ENCODE results near the gene PCDHB14. TPM values are rescaled to one million over a fixed set of nuclear protein-coding genes. Genes with fewer than 3 reads are reported as not detected.
"Not testable (repeated sequence)": the region's sequence is repeated elsewhere in the genome, so short reads cannot be mapped to it uniquely, and the experiment has no call there.

Gene PCDHB14
- total RNA-seq, 4 donors from 2014 or later = 1.5 to 2.9 (median 2.4) TPM

DNA sequence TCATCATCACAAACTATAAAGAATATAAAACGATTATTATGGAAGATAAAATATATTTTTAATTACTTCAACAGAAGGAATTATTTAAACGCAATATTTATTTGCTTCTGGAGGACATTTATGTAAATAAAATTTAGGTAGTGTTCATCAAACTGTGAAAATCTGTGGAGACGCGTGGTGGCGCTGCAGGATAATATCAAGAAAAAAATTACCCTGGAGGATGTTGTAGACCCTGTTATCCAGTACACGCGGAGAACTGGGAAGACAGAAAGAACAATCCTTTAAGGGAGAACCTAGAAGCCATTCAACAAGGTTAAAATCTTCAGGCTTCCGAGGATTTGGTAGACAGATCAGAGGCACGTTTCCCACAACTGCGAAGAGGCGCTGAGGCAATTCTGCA, 14.7 kb upstream of the PCDHB14 start, which contains the start of gene PCDHB12:
PCDHB12 (plus strand) TSS at position 242 of the 400 bp plus-strand sequence. CDS start 189 bp downstream, outside the sequence.
- intact Hi-C loops (cut with DNase I) = no loop called here
- no peaks in the 10 kb centered on the region for H3K36me3 ChIP-seq
- peaks cover 0 to 44% (median 16%) of the 10 kb centered on the region in 3 donors for H3K9me3 ChIP-seq
- DNase-seq = no peak
- H3K4me1 ChIP-seq = no peaks in the 10 kb centered on the region
- H3K27ac ChIP-seq = no peak within 1 kb of the TSS
- H3K27me3 ChIP-seq = peaks cover 0 to 24% (median 0%) of the 10 kb centered on the region in 4 donors
- TF ChIP-seq POLR2A (IDR thresholded peaks at IDR 0.05) (no peak), CTCF (IDR thresholded peaks at IDR 0.05) (no peak)
- WGBS, 2 donors = 32 to 43% methylated on average over 11 of the region's 11 CpGs
- peak within 1 kb of the TSS in 1 of 4 donors; percentile 5 for H3K4me3 ChIP-seq

GRCh38 chr5:141210281-141210680, 12.9 kb upstream of the PCDHB14 start:
- Histone ChIP-seq H3K27me3 (peaks cover 0 to 24% (median 0%) of the 10 kb centered on the region in 4 donors), H3K9me3 (peaks cover 0 to 41% (median 20%) of the 10 kb centered on the region in 3 donors)
- H3K4me1 ChIP-seq; intact Hi-C loops (cut with DNase I); DNase-seq; H3K27ac ChIP-seq; H3K36me3 ChIP-seq; H3K4me3 ChIP-seq: not testable (repeated sequence)
- WGBS, 2 donors = 39 to 60% methylated on average over 4 to 8 of the region's 39 CpGs

DNA sequence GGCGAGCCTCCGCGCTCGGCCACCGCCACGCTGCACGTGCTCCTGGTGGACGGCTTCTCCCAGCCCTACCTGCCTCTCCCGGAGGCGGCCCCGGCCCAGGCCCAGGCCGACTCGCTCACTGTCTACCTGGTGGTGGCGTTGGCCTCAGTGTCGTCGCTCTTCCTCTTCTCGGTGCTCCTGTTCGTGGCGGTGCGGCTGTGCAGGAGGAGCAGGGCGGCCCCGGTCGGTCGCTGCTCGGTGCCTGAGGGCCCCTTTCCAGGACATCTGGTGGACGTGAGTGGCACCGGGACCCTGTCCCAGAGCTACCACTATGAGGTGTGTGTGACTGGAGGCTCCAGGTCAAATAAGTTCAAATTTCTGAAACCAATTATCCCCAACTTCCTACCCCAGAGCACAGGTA, 12.3 kb upstream of the PCDHB14 start:
- H3K36me3 ChIP-seq; H3K4me1 ChIP-seq; intact Hi-C loops (cut with DNase I); H3K4me3 ChIP-seq; H3K27ac ChIP-seq; DNase-seq: not testable (repeated sequence)
- no CpG with 5 or more reads among the region's 27 CpGs for WGBS, 2 donors
- Histone ChIP-seq H3K9me3 (peaks cover 0 to 45% (median 23%) of the 10 kb centered on the region in 3 donors), H3K27me3 (peaks cover 0 to 24% (median 0%) of the 10 kb centered on the region in 4 donors)

DNA sequence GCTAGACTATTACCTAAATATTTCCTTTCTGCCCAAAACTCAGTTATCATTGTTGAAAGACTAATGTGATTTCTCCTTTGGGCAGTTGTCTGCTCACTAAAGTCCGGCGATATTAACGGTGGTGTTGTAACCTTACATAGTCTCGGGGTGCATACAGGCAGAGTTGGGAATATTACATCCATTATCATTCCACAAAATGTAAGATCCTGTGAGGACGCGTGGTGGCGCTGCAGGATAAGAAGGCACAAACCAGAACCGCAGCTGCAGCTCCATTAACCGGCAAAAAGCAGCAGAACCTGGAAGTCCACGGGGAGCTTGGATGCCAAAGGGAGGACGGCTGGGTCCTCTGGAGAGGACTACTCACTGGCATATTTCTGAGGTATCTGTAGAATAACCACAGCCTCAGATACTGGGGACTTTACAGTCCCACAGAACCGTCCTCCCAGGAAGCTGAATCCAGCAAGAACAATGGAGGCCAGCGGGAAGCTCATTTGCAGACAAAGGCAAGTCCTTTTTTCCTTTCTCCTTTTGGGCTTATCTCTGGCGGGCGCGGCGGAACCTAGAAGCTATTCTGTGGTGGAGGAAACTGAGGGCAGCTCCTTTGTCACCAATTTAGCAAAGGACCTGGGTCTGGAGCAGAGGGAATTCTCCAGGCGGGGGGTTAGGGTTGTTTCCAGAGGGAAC, 9.3 kb upstream of the PCDHB14 start, which contains the start of gene PCDHB13:
PCDHB13 (plus strand) TSS at position 264 of the 684 bp plus-strand sequence; CDS start at position 469, 205 bp downstream.
- WGBS, 2 donors = 14 to 18% methylated on average over 10 to 13 of the region's 18 CpGs
- H3K27ac ChIP-seq; DNase-seq; intact Hi-C loops (cut with DNase I); H3K36me3 ChIP-seq; H3K4me1 ChIP-seq: not testable (repeated sequence)
- peak within 1 kb of the TSS in 3 of 4 donors; percentile 15 to 45 (median 16) for H3K4me3 ChIP-seq
- H3K9me3 ChIP-seq = peaks cover 4 to 66% (median 45%) of the 10 kb centered on the region in 3 donors
- peaks cover 0 to 28% (median 0%) of the 10 kb centered on the region in 4 donors for H3K27me3 ChIP-seq
- TF ChIP-seq CTCF (IDR thresholded peaks at IDR 0.05) = peak in 5 of 6 experiments; percentile 10 to 52 (median 30)

- DNase-seq; H3K36me3 ChIP-seq; H3K4me3 ChIP-seq; H3K27ac ChIP-seq; H3K4me1 ChIP-seq; intact Hi-C loops (cut with DNase I): not testable (repeated sequence)
- peaks cover 0 to 21% (median 0%) of the 10 kb centered on the region in 4 donors for H3K27me3 ChIP-seq
- peaks cover 4 to 66% (median 41%) of the 10 kb centered on the region in 3 donors for H3K9me3 ChIP-seq
- 66 to 70% methylated on average over 4 to 6 of the region's 12 CpGs for WGBS, 2 donors
Observed at GRCh38 chr5:141214583-141214982, 8.6 kb upstream of the PCDHB14 start.

GRCh38 chr5:141215504-141215903, 7.6 kb upstream of the PCDHB14 start:
- peak overlapping the region in 1 of 4 donors; percentile 4 for H3K4me3 ChIP-seq
- H3K27me3 ChIP-seq = peaks cover 0 to 12% (median 0%) of the 10 kb centered on the region in 4 donors
- H3K27ac ChIP-seq; DNase-seq; H3K36me3 ChIP-seq; H3K4me1 ChIP-seq; intact Hi-C loops (cut with DNase I): not testable (repeated sequence)
- WGBS, 2 donors = 67% methylated on average over 13 of the region's 40 CpGs; no CpG with 5 or more reads in 1 of the 2 donors
- peaks cover 4 to 63% (median 36%) of the 10 kb centered on the region in 3 donors for H3K9me3 ChIP-seq

- H3K4me1 ChIP-seq; H3K4me3 ChIP-seq; H3K36me3 ChIP-seq; H3K27me3 ChIP-seq; intact Hi-C loops (cut with DNase I); DNase-seq; H3K27ac ChIP-seq: not testable (repeated sequence)
- H3K9me3 ChIP-seq = peaks cover 4 to 58% (median 32%) of the 10 kb centered on the region in 3 donors
- WGBS, 2 donors = 34 to 36% methylated on average over 3 to 4 of the region's 26 CpGs
Observed at GRCh38 chr5:141216035-141216434, 7.1 kb upstream of the PCDHB14 start.

DNA sequence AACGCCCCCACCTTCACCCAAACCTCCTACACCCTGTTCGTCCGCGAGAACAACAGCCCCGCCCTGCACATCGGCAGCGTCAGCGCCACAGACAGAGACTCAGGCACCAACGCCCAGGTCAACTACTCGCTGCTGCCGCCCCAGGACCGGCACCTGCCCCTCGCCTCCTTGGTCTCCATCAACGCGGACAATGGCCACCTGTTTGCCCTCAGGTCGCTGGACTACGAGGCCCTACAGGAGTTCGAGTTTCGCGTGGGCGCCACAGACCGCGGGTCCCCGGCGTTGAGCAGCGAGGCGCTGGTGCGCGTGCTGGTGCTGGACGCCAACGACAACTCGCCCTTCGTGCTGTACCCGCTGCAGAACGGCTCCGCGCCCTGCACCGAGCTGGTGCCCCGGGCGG, 1.7 kb downstream of the PCDHB14 start:
- H3K27me3 ChIP-seq; H3K27ac ChIP-seq; H3K4me3 ChIP-seq; H3K36me3 ChIP-seq; H3K4me1 ChIP-seq; intact Hi-C loops (cut with DNase I); DNase-seq: not testable (repeated sequence)
- peaks cover 0 to 65% (median 44%) of the 10 kb centered on the region in 3 donors for H3K9me3 ChIP-seq
- 45% methylated on average over 5 of the region's 40 CpGs; no CpG with 5 or more reads in 1 of the 2 donors for WGBS, 2 donors

DNA sequence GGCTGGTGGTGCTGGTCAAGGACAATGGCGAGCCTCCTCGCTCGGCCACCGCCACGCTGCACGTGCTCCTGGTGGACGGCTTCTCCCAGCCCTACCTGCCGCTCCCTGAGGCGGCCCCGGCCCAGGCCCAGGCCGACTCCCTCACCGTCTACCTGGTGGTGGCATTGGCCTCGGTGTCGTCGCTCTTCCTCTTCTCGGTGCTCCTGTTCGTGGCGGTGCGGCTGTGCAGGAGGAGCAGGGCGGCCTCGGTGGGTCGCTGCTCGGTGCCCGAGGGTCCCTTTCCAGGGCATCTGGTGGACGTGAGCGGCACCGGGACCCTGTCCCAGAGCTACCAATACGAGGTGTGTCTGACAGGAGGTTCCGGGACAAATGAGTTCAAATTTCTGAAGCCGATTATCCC, 2.3 kb downstream of the PCDHB14 start:
- H3K4me3 ChIP-seq; DNase-seq; H3K27ac ChIP-seq; H3K27me3 ChIP-seq; H3K36me3 ChIP-seq; intact Hi-C loops (cut with DNase I); H3K4me1 ChIP-seq: not testable (repeated sequence)
- 42 to 43% methylated on average over 4 to 5 of the region's 30 CpGs for WGBS, 2 donors
- H3K9me3 ChIP-seq = peaks cover 0 to 66% (median 47%) of the 10 kb centered on the region in 3 donors
